Skin epidermis (tissue), 12 donors: ENCODE measurements around the gene ZMYND19.
"Not testable (repeated sequence)": the region's sequence is repeated elsewhere in the genome, so short reads cannot be mapped to it uniquely, and the experiment has no call there.

Experiments used
- H3K27ac ChIP-seq, 21 experiments: fragments of 200-600 bp; sonication (generic) in 11 of 21; one replicate each; pipeline ENCODE4 v1.5.0; 2020; ENCODE audit warnings: mild to moderate bottlenecking in 3 of 21, inconsistent platforms in 2 of 21, moderate library complexity in 2 of 21
- H3K4me3 ChIP-seq, 7 experiments: fragments of 200-600 bp; sonication (generic) in 2 of 7; one replicate each; pipeline ENCODE4 v1.5.0; 2020; ENCODE audit warnings: inconsistent platforms in 2 of 7, mild to moderate bottlenecking in 2 of 7, moderate library complexity in 1 of 7

Gene ZMYND19

DNA sequence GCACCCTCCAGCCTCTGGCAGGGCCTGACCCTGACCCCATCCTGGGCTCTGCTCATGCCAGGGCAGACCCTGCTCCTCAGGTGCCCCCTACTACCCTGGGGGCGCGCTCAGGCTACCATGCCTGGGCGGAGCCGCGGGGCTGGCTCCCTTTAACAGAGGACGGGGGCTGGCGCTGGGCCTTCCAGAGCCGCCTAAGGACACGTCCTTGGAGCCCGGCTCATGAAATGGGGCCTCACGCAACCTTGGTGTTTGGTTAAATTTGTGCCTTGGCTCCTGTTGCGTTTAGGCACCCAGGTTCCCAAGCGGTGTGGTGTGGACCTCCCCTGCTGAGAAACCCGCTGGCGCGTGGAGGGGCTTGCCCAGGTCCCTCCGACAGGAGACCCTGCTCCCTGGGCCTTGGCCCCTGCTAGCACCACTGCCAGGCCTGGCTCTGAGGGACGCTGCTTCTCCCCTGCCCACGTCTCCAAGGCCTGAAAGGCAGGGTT is 25.1 kb upstream of the ZMYND19 start:
- H3K27ac ChIP-seq = peak overlapping the region in 8 of 21 experiments; percentile 3 to 64 (median 37)
- H3K4me3 ChIP-seq = no peak overlapping the region

GRCh38 chr9:137614631-137615386 is 24.5 kb upstream of the ZMYND19 start:
- H3K4me3 ChIP-seq = no peak overlapping the region
- H3K27ac ChIP-seq = peak overlapping the region in 8 of 21 experiments; percentile 3 to 78 (median 37)

DNA sequence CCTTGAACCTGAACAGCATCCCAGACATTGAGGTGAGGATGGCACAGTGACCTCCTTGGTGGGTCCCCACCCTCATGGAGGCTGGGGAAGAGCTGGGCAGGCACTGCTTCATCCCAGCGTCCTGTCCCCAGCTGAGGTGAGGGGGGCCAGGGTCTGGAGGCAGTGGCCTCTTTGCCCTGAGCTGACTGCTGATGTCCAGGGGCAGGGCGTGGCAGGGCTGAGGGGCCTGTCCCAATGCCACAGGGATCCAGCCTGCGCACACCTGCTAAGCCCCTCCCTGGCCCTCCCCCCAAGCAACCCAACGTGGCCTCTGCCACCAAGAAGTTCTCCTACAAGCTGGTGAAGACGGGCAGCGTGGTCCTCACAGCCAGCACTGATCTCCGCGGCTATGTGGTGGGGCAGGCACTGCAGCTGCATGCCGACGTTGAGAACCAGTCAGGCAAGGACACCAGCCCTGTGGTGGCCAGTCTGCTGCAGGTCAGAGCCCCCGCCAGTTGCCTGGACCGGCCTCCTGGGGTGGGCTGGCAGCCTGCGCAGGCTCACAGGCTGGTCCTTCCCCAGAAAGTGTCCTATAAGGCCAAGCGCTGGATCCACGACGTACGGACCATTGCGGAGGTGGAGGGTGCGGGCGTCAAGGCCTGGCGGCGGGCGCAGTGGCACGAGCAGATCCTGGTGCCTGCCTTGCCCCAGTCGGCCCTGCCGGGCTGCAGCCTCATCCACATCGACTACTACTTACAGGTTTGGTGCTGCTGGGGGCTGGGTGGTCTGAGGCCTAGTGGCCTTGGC is 23.6 kb upstream of the ZMYND19 start:
- Histone ChIP-seq H3K27ac (peak overlapping the region in 3 of 21 experiments; percentile 78 to 85 (median 82)), H3K4me3 (no peak overlapping the region)

DNA sequence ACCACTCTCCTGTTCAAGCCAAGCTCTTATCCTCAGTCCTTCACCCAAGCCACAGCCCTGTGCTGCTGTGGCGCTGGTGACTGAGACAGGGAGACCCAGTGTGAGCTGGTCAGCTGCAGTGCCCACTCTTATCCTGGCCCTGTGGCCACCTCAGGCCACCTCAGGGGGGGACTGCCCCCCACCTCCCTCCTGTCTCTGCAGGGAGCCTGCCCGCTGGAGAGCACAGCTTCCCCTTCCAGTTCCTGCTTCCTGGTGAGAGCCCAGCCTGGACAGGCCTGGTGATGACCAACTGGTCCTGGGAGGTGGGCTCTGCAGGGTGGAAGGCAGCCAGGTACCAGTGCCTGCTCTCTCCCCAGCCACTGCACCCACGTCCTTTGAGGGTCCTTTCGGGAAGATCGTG is 22.9 kb upstream of the ZMYND19 start:
- Histone ChIP-seq H3K27ac (peak overlapping the region in 19 of 21 experiments; percentile 50 to 87 (median 79)), H3K4me3 (no peak overlapping the region)

- peak overlapping the region in 20 of 21 experiments; percentile 50 to 87 (median 78) for H3K27ac ChIP-seq
- peak overlapping the region in 1 of 7 experiments; percentile 3 for H3K4me3 ChIP-seq
These were observed 22.4 kb upstream of the ZMYND19 start for GRCh38 chr9:137612741-137613142.

GRCh38 chr9:137611623-137612609 is 21.6 kb upstream of the ZMYND19 start:
- peak overlapping the region in 1 of 7 experiments; percentile 3 for H3K4me3 ChIP-seq
- H3K27ac ChIP-seq = peak overlapping the region in 20 of 21 experiments; percentile 51 to 87 (median 78)

DNA sequence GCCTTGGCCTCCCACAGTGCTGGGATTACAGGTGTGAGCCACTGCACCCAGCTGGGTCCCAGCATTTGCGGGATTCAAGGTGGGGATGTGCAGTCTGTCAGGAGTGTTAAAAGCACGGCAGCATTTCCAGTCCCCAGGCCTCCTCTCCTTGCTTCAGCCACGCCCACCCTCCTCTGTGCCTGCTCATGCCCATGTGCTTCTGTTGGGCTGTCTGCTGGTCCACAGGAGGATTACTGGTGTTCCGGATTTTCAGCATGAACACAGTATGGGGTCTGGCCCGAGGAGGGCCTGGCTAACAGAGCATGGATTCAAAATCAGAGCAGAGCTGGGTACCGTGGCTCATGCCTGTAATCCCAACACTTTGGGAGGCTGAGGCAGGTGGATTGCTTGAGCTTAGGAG is 20.6 kb upstream of the ZMYND19 start:
- Histone ChIP-seq H3K4me3 (no peak overlapping the region), H3K27ac (peak overlapping the region in 13 of 21 experiments; percentile 16 to 87 (median 79))

GRCh38 chr9:137607141-137607857 is 17.0 kb upstream of the ZMYND19 start:
- H3K27ac ChIP-seq = peak overlapping the region in 8 of 21 experiments; percentile 5 to 92 (median 38)
- peak overlapping the region in 5 of 7 experiments; percentile 66 to 89 (median 82) for H3K4me3 ChIP-seq

GRCh38 chr9:137606734-137607138 is 16.4 kb upstream of the ZMYND19 start:
- Histone ChIP-seq H3K4me3 (peak overlapping the region; percentile 66 to 90 (median 83)), H3K27ac (peak overlapping the region in 15 of 21 experiments; percentile 28 to 97 (median 92))

DNA sequence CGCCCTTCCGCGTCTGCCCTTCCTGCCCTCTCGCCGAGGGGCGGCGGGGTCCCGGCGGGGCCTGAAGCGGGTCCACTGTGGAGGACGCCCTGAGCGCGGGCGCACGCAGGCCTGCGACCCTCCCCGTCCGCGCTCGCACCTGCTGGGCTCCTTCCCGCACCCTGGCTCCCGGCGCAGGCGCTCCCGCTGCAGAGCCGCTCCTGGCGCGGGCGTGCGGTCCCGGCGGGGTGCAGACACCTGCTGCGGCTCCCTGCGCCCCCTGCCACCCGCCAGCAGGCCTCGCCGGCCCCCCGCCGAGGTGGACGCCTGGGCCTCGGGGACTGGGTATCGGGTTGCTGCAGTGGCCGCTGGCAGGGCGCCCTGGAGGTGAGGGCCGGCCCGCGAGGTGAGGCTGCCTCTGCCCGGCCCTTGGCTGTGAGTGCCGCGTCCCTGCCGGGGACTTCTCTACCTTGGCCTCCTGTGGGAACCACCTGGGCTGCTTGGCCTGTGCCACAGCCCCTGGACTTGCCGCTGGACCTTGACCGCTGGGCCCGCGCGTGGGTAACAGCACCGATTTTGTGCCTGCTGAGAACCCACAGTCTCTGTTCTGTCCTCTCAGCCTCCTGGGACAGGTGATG is 15.8 kb upstream of the ZMYND19 start:
- Histone ChIP-seq H3K4me3 (peak overlapping the region; percentile 66 to 90 (median 83)), H3K27ac (peak overlapping the region; percentile 27 to 97 (median 91))

DNA sequence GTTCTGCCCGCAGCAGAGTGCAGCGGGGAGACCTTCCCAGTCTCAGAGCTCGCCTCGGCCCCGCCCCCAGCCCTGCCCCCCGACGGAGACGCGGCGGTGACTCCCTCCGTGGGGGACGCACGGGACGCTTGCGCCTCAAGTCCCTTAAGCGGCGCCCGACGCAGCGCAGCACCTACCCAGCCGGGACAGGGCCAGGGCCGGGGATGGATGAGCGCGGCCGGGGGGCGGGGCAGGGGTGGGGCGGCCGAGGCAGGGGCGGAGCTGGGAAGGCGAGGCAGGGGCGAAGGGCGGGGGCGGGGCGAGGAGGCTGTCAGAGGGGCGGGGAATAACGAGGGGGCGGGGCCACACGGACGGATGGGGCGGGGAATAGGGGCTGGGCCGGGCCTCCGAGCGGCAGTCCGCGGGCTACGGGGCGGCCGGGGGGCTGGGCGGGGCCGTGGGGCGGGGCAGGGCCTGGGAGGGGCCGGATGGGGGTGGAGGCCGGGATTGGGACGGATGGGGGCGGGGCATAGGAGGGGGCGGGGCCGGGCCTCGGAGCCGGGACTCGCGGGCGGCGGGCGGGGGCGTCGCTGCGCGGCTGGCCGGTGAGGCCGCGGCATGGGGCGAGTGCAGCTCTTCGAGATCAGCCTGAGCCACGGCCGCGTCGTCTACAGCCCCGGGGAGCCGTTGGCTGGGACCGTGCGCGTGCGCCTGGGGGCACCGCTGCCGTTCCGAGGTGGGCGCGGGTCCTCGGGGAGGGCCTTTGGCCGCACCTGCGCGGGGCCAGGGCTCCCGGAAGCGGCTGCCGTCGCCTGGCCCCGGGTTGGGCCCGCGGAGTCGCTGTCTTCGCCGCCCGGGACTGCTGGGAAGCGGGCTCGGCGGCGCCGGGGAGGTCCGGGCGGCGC is 15.1 kb upstream of the ZMYND19 start, which contains the start of gene ARRDC1:
ARRDC1 (plus strand) TSS at position 566 of the 884 bp plus-strand sequence; CDS start at position 598, 32 bp downstream.
- H3K27ac ChIP-seq = peak within 1 kb of the TSS; percentile 27 to 97 (median 91)
- peak within 1 kb of the TSS; percentile 66 to 90 (median 83) for H3K4me3 ChIP-seq

- H3K4me3 ChIP-seq = peak overlapping the region; percentile 40 to 89 (median 66)
- H3K27ac ChIP-seq = peak overlapping the region in 19 of 21 experiments; percentile 27 to 80 (median 67)
These were observed 14.2 kb upstream of the ZMYND19 start for GRCh38 chr9:137604345-137605086.

DNA sequence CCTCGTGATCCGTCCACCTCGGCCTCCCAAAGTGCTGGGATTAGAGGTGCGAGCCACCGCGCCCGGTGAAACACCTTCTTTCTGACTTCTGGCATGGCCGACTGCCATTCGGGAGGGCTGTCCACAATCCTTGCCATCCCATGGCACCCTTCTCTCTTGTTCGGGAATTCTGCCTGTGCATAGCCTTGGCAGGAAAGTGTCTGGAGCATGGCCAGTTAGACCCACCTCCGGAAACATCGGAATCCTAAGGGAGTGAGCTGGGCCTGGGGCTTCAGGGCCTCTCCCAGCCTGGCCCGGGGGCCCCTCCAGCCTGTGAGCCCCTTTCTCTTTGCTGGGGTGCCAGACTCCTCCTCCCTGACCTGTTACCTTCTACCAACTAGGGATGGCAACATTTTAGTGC is 13.6 kb upstream of the ZMYND19 start:
- Histone ChIP-seq H3K27ac (peak overlapping the region in 5 of 21 experiments; percentile 67 to 79 (median 74)), H3K4me3 (no peak overlapping the region)

GRCh38 chr9:137602661-137603060 is 12.3 kb upstream of the ZMYND19 start:
- no peak overlapping the region for H3K4me3 ChIP-seq
- H3K27ac ChIP-seq = no peak overlapping the region

- Histone ChIP-seq H3K4me3 (no peak overlapping the region), H3K27ac (no peak overlapping the region)
These were observed 8.6 kb upstream of the ZMYND19 start for GRCh38 chr9:137598943-137599342.

DNA sequence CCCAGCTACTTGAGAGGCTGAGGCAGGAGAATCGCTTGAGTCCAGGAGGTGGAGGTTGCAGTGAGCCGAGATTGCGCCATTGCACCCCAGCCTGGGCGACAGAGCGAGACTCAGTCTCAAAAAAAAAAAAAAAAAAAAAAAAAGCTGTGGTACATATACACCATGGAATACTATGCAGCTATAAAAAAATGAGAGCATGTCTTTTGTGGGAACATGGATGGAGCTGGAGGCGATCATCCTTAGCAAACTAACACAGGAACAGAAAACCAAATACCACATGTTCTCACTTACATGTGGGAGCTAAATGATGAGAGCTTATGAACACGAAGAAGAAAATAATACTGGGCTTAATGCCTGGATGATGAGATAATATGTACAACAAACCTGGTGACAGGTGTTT is 6.3 kb upstream of the ZMYND19 start:
- H3K4me3 ChIP-seq, H3K27ac ChIP-seq: not testable (repeated sequence)
